ENCODE measurements around the gene CDK17. TPM values are rescaled to one million over a fixed set of nuclear protein-coding genes. Genes with fewer than 3 reads are reported as not detected.

Gene CDK17
- total and polyA plus RNA-seq, 2 of the 8 experiments (the other 6 are each of a cell fraction or from before 2014, with no cell fraction given), result 5.8 to 20.0 TPM

DNA sequence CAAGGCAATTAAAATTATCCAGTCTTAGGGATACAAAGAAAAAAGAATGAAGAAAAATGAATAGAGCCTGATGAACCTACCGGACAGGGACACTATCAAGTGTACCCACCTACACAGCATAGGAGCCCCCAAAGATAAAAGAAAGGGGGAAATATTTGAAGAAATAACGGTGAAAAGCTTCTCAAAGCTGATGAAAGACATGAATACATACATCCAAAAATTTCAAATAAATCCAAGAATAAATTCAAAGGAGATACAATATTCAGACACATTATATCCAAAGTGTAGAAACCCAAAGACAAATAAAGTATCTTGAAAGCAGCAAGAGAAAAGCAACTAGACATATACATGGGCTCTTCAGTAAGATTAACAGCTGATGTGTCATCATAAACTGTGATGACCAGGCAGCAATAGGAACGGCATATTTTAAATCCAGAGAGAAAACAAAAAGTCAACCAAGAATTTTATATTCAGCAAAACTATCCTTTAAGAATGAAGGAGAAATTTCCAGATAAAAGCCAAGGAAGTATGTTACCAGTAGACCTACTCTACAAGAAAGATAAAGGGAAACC lies 56.0 kb downstream of the CDK17 start:
- H2BK5ac ChIP-seq (ENCODE audit: low read depth, low read length), result no peak overlapping the region
- no peak overlapping the region for H3K27ac ChIP-seq (ENCODE audit: low read depth, low read length)
- peaks cover 4 to 5% of the 10 kb centered on the region in 2 experiments; a peak in 2 of 4 replicates for H3K9me3 ChIP-seq (ENCODE audit: insufficient read depth in 2 of 2, low read depth in 1 of 2, low read length in 1 of 2)
- no peak overlapping the region for H4K91ac ChIP-seq (replicated peaks; ENCODE audit: insufficient read length, low read length)
- no peaks in the 10 kb centered on the region for H3K27me3 ChIP-seq (replicated peaks in 1 of 4; ENCODE audit: control insufficient read depth in 3 of 4, extremely low read depth in 1 of 4, insufficient read depth in 3 of 4, low read length in 3 of 4)
- no peak overlapping the region for H3K23ac ChIP-seq (ENCODE audit: insufficient read length)
- no peak overlapping the region for H3K4me3 ChIP-seq (ENCODE audit: extremely low read depth in 1 of 4, insufficient read depth in 2 of 4, low read depth in 3 of 4, low read length in 4 of 4)
- ChIA-PET POLR2A (ENCODE audit: partially characterized antibody) (no interaction called here), CTCF (ENCODE audit: partially characterized antibody) (no interaction called here)
- no peak overlapping the region for H4K8ac ChIP-seq (ENCODE audit: extremely low read depth, insufficient read depth, low read length)
- H3K56ac ChIP-seq (replicated peaks; ENCODE audit: insufficient read length, low read depth, low read length), result no peak overlapping the region
- no peaks in the 10 kb centered on the region for H4K20me1 ChIP-seq (replicated peaks in 1 of 2; ENCODE audit: control insufficient read depth in 1 of 2, insufficient read depth in 2 of 2, low read length in 2 of 2)
- H4K5ac ChIP-seq (ENCODE audit: insufficient read length, low read depth, low read length), result no peak overlapping the region
- H3K4me1 ChIP-seq (replicated peaks in 1 of 4; ENCODE audit: control insufficient read depth in 3 of 4, insufficient read depth in 4 of 4, low read length in 3 of 4), result no peaks in the 10 kb centered on the region
- peaks cover 0 to 50% of the 10 kb centered on the region in 2 experiments; a peak in 2 of 4 replicates for H3K79me2 ChIP-seq (ENCODE audit: control insufficient read depth in 1 of 2, insufficient read depth in 2 of 2, low read length in 2 of 2)
- H2AFZ ChIP-seq (ENCODE audit: low read length), result no peak overlapping the region
- no peak overlapping the region for H2BK20ac ChIP-seq (ENCODE audit: low read length)
- DNase-seq (ENCODE audit: low read depth in 1 of 2, low spot score in 2 of 2) (no peak), FAIRE-seq (no peak)
- TF ChIP-seq JUN (IDR thresholded peaks at IDR 0.05; ENCODE audit: low read depth, low read length), result no peak
- TF ChIP-seq SIN3A (conservative IDR thresholded peaks at IDR 0.05 in 1 of 2, IDR thresholded peaks at IDR 0.05 in 1 of 2; ENCODE audit: low read depth in 1 of 2, low read length in 2 of 2), result no peak
- TF ChIP-seq SP2 (IDR thresholded peaks at IDR 0.05; ENCODE audit: low read length), result no peak
- H2BK15ac ChIP-seq (ENCODE audit: low read length), result no peak overlapping the region
- H3K14ac ChIP-seq (ENCODE audit: insufficient read length), result no peak overlapping the region
- no peak overlapping the region for H3K4me2 ChIP-seq (ENCODE audit: insufficient read depth in 1 of 2, low read depth in 2 of 2, low read length in 2 of 2)
- no peak overlapping the region for H3K4ac ChIP-seq (replicated peaks; ENCODE audit: insufficient read length, low read depth, low read length)
- no peaks in the 10 kb centered on the region for H3K23me2 ChIP-seq (ENCODE audit: low read depth, low read length)
- H2BK120ac ChIP-seq (replicated peaks; ENCODE audit: low read depth, low read length), result no peak overlapping the region
- no peak overlapping the region for H2BK12ac ChIP-seq (ENCODE audit: low read depth, low read length)
- no peaks in the 10 kb centered on the region for H3K79me1 ChIP-seq (ENCODE audit: low read depth, low read length)
- no peaks in the 10 kb centered on the region for H3K36me3 ChIP-seq (ENCODE audit: control insufficient read depth in 2 of 4, insufficient read depth in 4 of 4, low read length in 3 of 4)
- WGBS, 2 experiments (ENCODE audit: extremely low coverage in 1 of 2, insufficient coverage in 1 of 2, insufficient read length in 1 of 2, insufficient replicate concordance in 2 of 2, low coverage in 1 of 2, low lambda C conversion rate in 2 of 2, missing lambda C conversion rate in 1 of 2), result 67% methylated on average over 3 of the region's 3 CpGs; no CpG with 5 or more reads in 1 of the 2 experiments
- H3K9ac ChIP-seq (replicated peaks in 1 of 4; ENCODE audit: extremely low read depth in 1 of 4, low read depth in 3 of 4, low read length in 3 of 4), result no peak overlapping the region
- H2AK5ac ChIP-seq (ENCODE audit: low read depth, low read length), result no peak overlapping the region
- H3K18ac ChIP-seq (ENCODE audit: extremely low read depth, low read length), result no peak overlapping the region
